Stimulated activated CD8-positive, alpha-beta memory T cell treated with anti-CD3 and anti-CD28 coated beads, Interleukin-12 subunit alpha, Interleukin-12 subunit beta, amount 100 ng/mL, for 1 hour (primary cell): ENCODE results near the gene UBE2E2.
"Not testable (repeated sequence)": the region's sequence is repeated elsewhere in the genome, so short reads cannot be mapped to it uniquely, and the experiment has no call there.

Experiments used
- DNase-seq: peaks from one replicate; pipeline ENCODE4 v3.0.0-alpha.2; 2020; ENCODE audit warnings: low read depth

The UBE2E2 gene

GRCh38 chr3:23202921-23203707 lies at the start of gene UBE2E2:
UBE2E2 (plus strand) TSS chr3:23203327.
- DNase-seq = no peak

GRCh38 chr3:23153436-23153835 lies 49.7 kb upstream of the UBE2E2 start:
- DNase-seq = no peak

- DNase-seq = no peak
Observed at GRCh38 chr3:23157331-23157730, 45.8 kb upstream of the UBE2E2 start.

- DNase-seq = no peak
Observed at GRCh38 chr3:23159929-23160328, 43.2 kb upstream of the UBE2E2 start.

- DNase-seq = no peak
Observed at GRCh38 chr3:23161308-23161707, 41.8 kb upstream of the UBE2E2 start.

DNA sequence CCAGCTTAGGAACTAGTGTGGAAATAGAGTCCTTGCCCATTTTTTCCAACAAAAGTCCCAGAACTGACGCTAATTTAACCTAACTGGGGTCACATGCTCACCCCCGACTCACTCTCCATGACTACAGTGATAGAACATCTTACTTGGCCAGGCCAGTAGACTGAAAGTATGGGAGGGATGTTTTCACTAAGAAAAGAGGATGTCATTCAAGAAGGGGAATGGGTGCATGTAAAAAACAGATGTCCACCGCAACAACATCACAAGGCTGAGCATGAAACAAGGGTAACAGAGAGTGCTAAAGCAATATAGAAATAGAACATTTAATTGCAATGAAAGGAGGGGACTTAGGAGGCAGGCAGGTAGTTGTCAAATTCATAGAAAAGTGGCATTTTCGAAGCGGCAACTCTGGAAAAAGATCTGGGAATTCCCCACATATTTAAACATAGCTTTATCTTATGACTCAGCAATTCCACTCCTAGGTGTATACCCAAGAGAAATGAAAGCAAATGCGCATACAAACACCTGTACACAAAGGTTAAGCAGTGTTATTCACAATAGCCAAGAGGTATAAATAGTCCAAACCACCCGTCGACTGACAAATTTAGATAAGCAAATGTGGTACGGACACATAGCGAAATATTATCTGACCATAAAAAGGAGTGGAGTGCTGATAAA lies 41.1 kb upstream of the UBE2E2 start:
- no peak for DNase-seq

GRCh38 chr3:23162934-23163333 lies 40.2 kb upstream of the UBE2E2 start:
- DNase-seq = no peak

- DNase-seq = no peak
Observed at GRCh38 chr3:23164746-23165145, 38.4 kb upstream of the UBE2E2 start.

GRCh38 chr3:23165571-23165970 lies 37.6 kb upstream of the UBE2E2 start:
- no peak for DNase-seq

GRCh38 chr3:23166276-23166675 lies 36.9 kb upstream of the UBE2E2 start:
- no peak for DNase-seq

DNA sequence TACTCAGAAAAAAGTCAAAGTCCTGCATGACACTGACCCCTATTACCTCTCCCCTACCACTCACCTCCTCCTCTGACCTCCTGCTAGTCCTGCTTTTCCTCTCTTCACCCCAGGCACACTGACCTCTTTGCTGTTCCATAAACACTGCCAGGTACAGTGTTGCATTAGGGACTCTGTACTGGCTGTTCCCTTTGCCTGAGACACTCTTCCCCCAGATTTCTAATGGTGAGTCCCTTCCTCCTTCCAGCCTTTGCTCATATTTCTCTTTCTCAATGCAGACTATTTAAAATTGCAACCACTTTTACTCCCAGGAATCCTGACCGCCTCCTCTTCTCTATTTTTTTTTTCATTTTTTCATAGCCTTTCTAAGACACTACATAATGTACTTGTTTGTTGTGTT lies 36.3 kb upstream of the UBE2E2 start:
- no peak for DNase-seq

DNA sequence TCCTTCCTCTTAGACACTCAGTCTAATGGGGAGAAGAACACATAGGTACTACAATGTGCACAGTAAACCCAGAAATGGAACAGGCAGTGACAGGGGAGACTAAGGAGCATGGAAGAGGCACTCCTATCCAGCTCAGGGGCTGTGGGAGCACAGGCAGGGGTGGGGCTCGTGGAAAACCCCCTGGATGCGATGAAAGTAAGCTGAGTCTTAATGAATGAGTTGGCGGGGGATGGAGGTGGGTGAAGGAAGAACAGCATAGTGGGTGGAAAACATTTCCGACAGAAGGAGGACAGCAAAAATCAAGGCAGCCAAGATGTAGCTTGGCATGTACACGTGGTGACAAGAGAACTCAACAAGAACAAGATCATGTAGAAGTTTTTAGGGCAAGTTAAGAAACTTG lies 33.6 kb upstream of the UBE2E2 start:
- no peak for DNase-seq

GRCh38 chr3:23170291-23170690 lies 32.8 kb upstream of the UBE2E2 start:
- no peak for DNase-seq

GRCh38 chr3:23172059-23172458 lies 31.1 kb upstream of the UBE2E2 start:
- no peak for DNase-seq

DNA sequence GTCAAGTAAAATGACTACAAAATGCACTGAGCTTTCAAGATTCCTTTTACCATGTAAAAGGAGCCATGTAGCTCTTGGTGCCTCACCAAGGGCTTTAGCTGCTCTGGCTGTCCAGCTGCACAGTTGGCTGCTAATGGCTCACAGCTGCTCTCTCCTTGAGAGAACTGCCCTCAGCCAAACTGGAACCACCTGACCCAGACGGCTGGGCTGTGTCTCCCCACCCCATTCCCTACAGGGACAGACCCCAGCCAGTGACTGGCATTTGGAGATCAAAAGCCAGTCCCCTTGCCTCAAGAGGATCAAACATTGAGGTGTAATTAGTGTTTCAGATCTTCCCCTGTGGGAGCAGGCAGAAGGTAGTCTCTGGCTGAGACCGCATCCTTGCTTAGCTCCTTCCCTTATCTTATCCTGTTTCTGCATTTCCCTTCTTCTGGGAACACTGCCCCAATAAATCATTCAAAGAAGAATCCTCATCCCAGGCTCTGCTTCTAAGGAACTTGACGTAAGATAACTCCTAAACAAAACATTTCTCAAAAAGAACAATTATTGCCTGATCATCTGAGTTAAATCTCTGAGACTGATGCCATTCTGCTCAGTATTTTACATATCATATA lies 28.6 kb upstream of the UBE2E2 start:
- DNase-seq = no peak

- DNase-seq = no peak
Observed at GRCh38 chr3:23175341-23176083, 27.6 kb upstream of the UBE2E2 start.

DNA sequence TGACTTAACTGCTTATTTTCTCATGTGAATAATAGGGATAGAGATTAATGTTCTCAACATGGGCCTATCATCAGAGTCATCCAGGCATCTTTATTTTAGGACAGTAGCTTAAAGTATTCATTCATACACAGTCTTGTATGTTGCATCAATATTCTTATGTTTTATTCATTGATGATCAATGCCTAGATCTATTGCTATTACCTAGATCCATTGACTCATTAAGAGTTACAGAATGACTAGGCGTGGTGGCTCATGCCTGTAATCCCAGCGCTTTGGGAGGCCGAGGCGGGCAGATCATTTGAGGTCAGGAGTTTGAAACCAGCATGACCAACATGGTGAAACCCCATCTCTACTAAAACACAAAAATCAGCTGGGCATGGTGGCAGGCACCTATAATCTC lies 26.3 kb upstream of the UBE2E2 start:
- DNase-seq = not testable (repeated sequence)

DNA sequence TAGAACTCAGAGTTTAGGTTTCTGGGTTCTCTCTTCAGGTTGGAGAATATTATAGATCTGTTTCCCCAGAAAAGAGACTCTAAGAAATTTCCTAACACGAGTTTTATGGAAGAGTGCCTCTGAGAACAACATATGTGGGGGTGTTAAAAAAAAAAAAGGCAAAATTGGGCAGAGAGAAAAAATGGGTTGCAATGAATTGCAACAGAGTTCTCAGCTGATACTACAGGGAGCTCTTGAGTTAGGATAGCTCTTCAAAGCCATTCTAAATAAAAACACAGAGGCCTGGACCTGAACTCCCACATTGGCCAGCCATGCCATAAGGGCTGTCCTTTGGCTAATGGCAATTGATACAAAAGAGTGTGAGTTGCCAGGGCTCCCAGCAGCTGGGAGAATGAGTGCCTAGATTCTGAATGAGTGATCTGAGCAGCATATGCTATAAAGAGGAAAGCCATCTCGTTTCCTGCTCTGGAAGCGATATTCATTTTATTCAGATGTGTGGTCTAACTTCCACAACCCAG lies 20.1 kb upstream of the UBE2E2 start:
- DNase-seq = no peak

GRCh38 chr3:23183731-23184130 lies 19.4 kb upstream of the UBE2E2 start:
- no peak for DNase-seq

GRCh38 chr3:23185861-23186260 lies 17.3 kb upstream of the UBE2E2 start:
- DNase-seq = no peak

DNA sequence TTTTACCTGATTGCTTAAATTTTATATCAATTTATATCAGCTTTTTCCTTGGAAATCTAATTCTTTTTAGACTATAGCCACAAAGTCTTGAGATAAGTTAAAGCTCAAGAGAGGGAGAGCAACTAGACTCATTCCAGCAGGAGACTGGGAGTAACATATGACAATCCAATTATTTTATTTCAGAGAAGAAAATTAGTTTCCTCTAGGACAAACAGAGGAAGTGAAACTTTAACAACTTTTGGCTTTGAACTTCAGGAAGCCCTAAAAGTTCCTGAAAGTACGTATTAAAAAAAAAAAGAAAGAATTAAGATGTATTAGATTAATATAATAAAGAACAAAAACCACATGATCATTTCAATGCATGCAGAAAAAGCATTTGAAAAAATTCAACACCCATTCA lies 13.9 kb upstream of the UBE2E2 start:
- no peak for DNase-seq

DNA sequence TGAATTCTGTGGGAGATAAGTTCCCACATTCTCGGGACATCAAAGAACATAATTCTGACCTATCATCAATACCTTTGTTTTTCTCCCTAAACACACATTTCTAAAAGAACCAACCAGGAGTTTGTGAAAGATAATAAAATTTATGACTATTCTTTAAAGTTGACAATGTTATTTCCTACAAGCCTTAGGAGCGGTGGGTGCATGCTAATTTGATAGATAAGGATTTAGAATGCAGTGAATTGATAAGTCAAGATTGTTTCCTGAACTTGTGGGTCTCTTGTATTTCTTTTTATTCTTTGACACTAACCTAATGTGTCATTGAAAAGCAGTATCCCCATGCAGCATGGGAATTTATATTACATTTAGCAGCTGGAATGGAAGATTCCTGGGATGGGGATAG lies 10.3 kb upstream of the UBE2E2 start:
- DNase-seq = no peak
